Erythroblast (primary cell): Measurements from ENCODE around the gene MTOR.

ENCODE experiments used
- DNase-seq, 2 experiments: peaks; one replicate each; lab custom pipeline; 2025; lab: John Stamatoyannopoulos, UW
- GATA1 ChIP-seq: IDR thresholded peaks from 2 replicates; pipeline ENCODE4 v1.6.1; 2011; ENCODE audit warnings: low read depth, mild to moderate bottlenecking, control low read depth, low read length, moderate library complexity
- POLR2A ChIP-seq: IDR thresholded peaks from 2 replicates; pipeline ENCODE4 v1.6.1; 2011; ENCODE audit warnings: mild to moderate bottlenecking, low read length

The MTOR gene

GRCh38 chr1:11059968-11060830 lies 202.2 kb downstream of the MTOR start, which contains the start of gene SRM:
Gene SRM (minus strand): TSS chr1:11060018. CDS start chr1:11059943, 75 bp downstream.
- peak; percentile 91 to 95 for DNase-seq
- TF ChIP-seq GATA1: no peak
- peak; percentile 78 for TF ChIP-seq POLR2A

GRCh38 chr1:11059155-11059967 lies 203.0 kb downstream of the MTOR start:
- peak; percentile 41 to 68 for DNase-seq
- TF ChIP-seq GATA1 (no peak), POLR2A (no peak)

- TF ChIP-seq GATA1 (no peak), POLR2A (no peak)
- DNase-seq: no peak
Observed at GRCh38 chr1:11058595-11059154, 203.7 kb downstream of the MTOR start.

GRCh38 chr1:11058026-11058425 lies 204.3 kb downstream of the MTOR start:
- no peak for DNase-seq
- TF ChIP-seq GATA1 (no peak), POLR2A (no peak)

GRCh38 chr1:11057477-11057876 lies 204.9 kb downstream of the MTOR start:
- no peak for DNase-seq
- TF ChIP-seq POLR2A: no peak
